ENCODE results near the gene KPNA6. TPM values are rescaled to one million over a fixed set of nuclear protein-coding genes. Genes with fewer than 3 reads are reported as not detected.
A peak's percentile ranks its signal among the peaks of the same experiment; 100 is the strongest.

KPNA6 gene
- total RNA-seq, 1 experiment from 2014 or later = 40.0 TPM

DNA sequence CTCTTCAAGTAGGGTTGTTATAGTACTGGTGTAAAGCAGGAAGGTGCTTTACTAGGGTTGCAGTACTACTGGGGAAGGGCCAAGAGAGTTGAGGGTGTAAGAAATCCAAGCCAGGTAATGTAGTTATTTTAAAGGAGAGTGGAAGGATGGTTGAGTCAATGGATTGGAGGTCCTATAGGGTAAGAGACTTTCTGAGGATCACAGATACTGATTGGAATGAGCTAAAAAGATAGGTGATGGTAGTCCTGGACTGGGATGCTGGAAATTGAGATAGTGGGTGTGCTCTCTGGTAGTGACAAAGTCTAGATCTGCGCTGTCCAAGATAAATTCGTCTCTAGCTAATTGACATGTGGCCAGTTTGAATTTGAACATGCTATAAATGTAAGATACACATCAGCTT lies 78.6 kb downstream of the KPNA6 start:
- no peak for DNase-seq (ENCODE audit: low read depth)

DNA sequence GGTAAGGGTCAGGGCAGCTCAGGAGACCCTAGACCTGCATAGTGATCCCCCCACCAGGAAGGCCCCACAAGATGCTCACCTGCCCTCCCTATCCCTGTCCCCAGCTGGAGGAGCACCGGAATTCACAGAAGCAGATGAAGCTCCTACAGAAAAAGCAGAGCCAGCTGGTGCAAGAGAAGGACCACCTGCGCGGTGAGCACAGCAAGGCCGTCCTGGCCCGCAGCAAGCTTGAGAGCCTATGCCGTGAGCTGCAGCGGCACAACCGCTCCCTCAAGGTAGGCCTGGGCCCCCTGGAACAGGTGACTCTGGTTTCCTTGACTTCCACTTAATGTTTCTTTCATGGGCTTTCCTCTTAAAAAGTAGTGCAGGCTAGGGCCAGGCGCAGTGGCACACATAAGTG lies 80.0 kb downstream of the KPNA6 start:
- no peak for DNase-seq (ENCODE audit: low read depth)

DNA sequence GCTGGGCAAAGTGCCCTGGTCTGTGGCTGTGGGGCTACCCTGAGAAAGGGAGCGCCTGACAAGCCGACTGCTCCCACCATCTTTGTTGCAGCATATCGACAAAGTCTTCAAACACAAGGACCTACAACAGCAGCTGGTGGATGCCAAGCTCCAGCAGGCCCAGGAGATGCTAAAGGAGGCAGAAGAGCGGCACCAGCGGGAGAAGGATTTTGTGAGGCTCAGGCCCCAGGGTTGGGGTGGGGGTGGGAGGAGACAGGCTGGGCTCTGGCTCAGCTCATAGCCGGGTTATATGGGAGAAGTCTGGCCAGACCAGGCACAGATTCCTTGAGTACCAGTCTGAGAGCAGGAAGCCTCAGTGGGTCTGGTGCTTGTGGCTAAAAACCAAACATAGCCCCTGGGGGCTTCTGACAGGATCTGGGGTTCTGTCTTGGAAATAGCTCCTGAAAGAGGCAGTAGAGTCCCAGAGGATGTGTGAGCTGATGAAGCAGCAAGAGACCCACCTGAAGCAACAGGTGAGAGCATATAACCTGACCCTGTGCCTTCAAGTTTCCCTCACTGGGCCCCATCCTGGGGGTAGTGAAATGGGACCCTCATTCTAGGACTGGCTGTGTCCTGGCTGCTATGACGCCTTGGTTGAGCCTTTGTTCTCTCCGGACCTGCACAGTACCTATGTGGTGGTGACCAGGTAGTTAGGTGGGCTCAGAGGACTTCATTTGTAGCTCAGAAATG lies 84.5 kb downstream of the KPNA6 start:
- DNase-seq (ENCODE audit: low read depth) = no peak

DNA sequence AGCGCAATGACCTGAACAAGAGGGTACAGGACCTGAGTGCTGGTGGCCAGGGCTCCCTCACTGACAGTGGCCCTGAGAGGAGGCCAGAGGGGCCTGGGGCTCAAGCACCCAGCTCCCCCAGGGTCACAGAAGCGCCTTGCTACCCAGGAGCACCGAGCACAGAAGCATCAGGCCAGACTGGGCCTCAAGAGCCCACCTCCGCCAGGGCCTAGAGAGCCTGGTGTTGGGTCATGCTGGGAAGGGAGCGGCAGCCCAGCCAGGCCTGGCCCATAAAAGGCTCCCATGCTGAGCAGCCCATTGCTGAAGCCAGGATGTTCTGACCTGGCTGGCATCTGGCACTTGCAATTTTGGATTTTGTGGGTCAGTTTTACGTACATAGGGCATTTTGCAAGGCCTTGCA lies 87.1 kb downstream of the KPNA6 start:
- DNase-seq (ENCODE audit: low read depth) = no peak

DNA sequence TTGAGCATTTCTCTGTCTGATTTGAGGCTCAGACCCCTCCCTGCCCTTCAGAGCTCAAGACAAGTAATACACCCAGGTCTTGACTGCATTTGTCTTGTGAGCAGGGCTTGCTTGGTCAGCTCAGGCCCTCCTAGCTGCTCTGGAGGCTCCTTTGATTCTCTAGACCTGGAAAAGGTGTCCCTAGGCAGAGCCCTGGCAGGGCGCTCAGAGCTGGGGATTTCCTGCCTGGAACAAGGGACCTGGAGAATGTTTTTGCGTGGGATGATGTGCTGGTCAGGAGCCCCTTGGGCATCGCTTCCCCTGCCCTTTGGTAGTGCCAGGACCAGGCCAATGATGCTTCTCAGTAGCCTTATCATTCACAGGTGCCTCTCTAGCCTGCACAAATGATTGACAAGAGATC lies 87.7 kb downstream of the KPNA6 start:
- DNase-seq (ENCODE audit: low read depth) = no peak

DNA sequence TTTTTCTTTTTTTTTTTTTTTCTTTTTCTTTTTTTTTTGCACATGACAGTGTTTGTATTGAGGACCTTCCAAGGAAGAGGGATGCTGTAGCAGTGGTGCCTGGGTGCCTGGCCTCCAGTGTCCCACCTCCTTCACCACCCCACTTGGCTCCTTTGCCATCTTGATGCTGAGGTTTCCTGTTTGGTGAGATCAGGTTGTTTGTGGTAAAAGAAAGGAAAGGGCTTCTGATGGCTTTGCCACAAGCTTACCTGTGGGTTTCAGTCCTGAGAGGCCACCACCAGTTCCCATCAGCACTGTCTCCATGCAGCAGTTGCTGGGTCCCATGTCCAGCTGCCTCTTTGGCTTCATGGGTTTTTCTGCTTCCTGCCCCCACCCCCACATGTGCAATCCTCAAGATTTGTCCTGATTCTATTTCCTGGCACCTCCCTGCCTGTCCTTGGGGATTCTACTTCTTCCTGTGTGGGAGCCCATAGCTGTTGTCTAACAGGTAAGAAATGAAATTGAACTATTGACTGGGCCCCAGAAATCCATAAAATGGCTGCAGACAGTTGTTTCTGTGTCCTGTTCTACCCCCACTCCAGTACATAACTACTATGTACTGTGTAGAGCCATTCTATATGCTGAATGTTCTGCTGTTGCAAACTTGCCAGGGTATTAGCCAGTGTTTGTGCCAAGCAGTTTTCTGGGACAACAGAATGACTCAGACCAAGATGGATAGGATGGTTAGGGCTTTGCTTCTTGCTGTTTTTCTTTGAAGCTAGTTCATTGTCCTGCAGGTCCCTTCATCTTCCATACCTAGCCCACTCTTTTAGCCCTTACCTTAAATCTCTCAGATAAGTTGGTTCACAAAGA lies 88.3 kb downstream of the KPNA6 start:
- DNase-seq (ENCODE audit: low read depth) = no peak

DNA sequence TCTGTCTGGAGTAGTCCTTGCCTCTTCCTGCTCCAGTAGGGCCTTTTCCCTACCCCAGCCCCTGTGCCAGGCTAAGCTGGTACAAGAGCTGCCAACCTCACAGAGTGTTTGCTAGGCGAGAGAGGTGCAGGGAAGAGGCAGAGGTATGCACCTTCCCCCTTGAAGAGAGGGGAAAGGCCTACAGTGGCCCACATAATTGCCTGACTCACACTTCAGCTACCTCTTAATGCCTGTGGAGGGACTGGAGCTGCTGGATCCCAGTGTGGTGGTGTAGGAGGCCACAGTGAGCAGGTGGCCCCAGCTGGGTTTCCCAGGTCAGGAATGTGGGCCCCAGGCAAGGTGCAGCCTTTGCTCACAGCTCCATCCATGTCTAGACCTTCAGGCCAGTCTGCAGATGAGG lies 89.2 kb downstream of the KPNA6 start:
- DNase-seq (ENCODE audit: low read depth) = no peak

DNA sequence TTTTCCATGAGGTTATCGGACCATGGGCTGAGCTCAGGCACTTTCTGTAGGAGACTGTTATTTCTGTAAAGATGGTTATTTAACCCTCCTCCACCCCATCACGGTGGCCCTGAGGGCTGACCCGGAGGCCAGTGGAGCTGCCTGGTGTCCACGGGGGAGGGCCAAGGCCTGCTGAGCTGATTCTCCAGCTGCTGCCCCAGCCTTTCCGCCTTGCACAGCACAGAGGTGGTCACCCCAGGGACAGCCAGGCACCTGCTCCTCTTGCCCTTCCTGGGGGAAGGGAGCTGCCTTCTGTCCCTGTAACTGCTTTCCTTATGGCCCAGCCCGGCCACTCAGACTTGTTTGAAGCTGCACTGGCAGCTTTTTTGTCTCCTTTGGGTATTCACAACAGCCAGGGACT lies 90.0 kb downstream of the KPNA6 start:
- no peak for DNase-seq (ENCODE audit: low read depth)

DNA sequence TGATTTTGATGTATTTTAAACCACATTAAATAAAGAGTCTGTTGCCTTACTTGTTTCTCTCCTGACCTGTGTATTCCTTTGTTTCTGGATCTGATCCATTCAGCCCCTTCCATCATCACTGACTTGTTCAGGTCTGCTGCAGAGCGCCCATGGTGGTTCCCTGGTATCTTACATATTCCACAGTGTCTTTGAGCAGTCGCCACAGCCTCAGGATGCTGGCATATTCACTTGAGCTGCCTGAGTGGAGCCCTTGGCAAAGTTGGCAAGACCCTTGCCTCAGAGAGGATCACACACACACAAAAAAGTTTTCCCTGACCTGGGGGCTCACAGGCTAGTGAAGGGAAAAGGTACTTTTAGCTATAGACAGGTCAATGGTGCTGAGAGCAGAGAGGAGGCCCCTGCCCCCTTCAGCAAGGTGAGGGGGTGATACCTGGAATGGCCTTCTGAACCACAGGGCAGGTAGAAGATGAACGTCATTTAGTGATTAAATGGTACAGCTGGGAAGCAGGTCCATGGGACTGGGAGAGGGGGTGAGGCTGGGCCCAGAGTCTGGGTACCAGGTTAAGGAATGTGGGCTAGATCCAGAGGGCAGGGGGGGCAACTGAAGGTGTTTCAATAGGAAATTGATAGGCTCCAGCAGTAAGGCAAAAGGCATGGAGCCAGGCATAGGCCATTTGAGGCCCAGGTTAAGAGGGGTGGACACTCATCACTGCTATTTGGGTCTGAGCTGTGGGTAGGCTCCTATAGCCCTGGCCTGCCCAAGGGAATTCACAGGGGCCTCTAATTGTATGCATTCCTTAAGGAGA lies 90.6 kb downstream of the KPNA6 start:
- DNase-seq (ENCODE audit: low read depth) = no peak

DNA sequence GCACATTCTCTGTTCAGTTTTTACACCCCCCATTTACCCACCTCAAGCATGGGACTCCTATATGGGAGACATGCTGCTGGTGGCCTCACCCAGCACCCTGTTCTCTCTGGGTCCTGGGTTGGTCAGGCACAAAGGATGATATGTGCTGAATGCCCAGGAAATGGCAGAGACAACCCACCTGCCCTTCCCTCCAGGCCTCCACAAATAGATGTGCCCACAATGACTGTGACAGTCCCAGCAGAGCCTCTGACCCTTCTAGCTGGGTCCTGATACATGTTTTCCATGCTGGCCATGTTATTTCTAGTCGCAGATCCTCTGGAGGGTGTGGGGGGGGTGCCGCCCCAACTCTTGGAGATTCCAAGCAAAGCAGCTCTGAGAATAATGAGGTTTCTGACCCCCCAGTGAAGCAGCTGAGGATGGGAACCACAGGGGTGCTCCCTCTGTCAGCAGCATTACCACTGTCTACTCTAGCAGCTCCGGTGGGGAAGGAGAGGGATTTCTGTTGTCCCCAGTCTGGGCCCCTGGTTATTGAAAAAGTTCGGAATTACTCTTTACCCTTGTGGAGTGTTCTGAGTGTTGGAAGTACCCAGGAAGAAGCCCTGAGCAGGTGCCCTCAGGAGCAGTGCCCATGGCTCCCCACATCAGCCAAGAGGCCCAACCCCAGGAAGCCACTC lies 91.3 kb downstream of the KPNA6 start:
- DNase-seq (ENCODE audit: low read depth) = no peak

DNA sequence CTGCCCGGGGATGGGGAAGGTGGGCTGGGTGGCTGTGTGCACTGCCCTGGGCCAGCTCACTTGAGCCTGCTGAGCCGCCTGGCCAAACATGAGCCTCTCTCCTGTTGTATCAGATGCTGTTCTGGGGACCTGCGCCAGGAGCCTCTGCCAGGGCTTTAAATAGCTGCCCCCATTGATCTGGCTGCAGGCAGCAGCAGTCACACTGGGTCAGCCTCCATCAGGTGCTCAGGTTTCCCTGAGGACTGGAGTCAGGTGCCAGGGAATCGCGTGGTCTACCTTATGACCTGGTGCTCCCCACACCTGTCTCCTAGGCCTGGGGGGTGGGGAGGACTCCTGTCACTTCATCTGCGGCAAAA lies 91.8 kb downstream of the KPNA6 start:
- DNase-seq (ENCODE audit: low read depth) = no peak

DNA sequence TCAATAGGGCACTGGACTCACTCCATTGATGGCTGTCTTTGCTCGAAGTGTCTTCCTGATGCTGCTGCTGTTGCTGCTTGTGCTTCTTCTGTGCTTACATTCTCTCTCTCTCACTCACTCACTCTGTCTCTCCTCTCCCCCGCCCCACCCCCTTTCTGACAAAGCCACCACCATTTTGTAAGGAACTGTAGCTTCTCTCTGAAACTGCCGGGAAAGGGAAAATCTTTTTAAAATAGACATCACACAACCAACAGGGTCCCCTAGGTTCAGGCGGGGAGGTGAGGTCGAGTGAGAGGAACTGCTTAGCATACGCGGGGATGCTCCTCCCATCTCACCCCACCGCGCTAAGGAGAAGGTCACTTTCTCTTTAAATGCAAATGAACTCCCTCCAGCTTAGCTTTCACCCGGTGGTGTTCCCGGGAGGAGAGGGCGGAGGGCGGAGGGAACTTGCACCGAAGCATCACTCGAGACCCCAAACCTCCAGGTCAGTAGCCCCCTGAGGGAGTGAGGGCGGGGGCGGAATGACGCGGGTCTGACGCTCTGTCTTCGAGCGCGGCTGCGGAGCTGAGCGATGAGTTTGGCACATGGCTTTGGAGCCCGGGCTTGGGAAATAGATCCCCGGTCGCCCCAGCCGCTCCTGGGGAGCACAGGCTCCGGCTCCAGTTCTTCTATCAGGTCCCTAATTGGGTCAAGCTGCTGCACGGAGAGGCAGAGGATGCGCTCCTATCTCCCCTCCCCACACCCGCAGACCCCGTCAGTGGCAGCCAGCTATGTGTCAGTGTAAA lies 92.6 kb downstream of the KPNA6 start, which contains the start of gene CCDC28B:
TSS of gene CCDC28B (plus strand) at position 370 of the 785 bp plus-strand sequence. CDS start 1,341 bp downstream, outside the sequence.
- peak; percentile 61 for DNase-seq (ENCODE audit: low read depth)

DNA sequence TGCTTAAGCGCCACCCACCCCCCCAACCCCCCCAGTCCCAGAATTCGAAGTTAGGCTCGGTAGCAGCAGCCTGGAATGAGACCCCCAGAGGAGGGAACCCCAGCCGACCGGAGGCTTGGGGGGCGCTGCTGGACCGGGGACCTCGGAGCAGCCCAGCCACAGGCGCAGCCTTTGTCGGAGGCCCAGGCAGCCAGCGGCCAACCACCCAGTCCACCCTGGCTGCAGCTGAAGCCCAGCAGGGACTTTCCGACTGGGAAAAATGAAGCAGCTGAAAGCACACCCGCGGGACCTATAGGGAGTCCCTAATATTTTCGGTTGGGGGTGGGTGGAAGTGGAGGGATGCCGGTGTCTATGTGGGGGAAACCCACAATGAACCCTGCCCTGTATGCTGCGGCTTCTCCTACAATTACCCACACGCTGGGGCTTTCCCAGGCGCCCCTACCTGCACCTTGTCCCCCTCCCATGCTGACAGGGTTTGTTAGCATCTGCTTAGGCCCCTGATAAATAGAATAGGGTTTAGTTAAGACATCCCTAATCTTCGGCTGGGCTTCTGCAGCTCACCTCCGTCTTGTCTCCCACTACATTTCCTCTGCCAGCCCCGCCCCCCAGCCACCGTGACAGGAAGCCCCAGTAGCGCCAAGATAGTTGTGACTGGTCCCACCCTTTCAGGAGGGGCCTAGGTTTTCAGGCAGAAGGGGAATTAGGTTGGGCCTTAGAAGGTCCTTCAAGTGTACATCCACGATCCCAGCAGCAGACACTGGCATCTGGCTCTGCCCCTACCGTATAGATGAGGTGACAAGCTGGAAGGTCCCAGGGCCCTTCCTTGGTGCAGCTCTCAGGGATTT lies 93.4 kb downstream of the KPNA6 start:
- DNase-seq (ENCODE audit: low read depth) = peak; percentile 41

DNA sequence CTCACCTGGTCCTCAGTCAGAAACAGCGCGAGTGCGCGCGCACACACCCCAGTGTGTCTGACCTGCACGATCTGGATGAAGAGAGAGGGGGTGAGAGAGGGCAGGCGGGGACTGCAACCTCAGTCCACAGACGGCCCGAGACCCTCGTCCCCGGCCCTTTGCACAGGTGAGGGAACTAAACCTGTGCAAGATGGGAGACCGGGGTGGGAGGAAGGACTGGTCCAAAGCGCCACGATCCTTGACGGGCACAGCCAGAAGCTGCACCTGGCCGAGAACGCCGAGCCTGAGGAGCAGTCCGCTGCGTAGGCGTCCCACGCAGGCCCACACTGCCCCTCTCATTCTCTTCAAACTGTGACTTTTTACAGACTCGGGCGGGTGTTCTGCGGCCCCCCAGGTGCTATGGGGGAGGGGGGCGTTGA lies 97.1 kb downstream of the KPNA6 start:
- no peak for DNase-seq (ENCODE audit: low read depth)

DNA sequence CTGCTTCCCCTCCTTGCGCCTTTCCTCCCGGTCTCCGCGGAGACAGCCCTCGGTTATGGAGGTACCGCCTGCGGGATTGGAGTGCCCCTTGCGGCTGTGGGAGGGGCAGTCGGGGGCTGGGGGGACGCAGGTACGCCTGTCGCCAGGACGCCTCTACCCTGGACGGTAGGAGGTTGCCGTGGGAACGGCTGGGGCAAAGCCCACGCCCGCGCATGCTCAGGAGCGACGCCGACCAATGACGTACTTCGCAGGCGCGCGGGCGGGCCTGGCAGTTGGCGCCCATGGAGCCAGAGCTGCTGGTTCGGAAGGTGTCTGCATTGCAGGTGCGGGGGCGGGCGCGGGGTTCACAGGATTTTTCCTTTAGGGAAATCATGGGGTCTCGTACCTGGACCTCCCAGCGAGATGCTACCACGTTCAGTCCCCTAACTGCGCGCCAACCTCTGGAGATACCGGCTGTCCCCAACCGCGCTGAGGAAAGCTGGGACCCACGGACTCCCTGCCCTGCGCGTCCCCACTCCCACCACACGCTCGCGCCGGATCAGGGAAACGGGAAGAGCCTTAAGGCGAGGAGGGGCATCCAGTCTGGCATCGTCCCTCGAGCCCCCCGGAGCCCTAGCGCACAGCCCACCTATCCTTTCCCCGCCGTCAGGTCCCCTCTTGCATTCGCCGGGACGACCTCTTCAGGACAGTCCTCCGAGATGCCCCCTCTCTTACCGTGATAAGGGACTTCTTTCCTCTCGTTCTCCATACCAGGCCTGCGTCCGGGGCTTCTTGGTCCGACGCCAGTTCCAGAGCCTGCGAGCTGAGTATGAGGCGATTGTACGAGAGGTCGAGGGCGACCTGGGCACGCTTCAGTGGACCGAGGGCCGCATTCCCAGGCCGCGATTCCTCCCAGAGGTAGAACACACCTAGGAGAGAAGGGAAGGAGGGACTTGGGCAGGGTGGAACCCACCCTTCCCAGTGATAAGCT lies 97.8 kb downstream of the KPNA6 start, which contains the start of gene IQCC:
TSS of gene IQCC (plus strand) at position 271 of the 970 bp plus-strand sequence. CDS start at position 282, 11 bp downstream.
- peak; percentile 73 for DNase-seq (ENCODE audit: low read depth)

DNA sequence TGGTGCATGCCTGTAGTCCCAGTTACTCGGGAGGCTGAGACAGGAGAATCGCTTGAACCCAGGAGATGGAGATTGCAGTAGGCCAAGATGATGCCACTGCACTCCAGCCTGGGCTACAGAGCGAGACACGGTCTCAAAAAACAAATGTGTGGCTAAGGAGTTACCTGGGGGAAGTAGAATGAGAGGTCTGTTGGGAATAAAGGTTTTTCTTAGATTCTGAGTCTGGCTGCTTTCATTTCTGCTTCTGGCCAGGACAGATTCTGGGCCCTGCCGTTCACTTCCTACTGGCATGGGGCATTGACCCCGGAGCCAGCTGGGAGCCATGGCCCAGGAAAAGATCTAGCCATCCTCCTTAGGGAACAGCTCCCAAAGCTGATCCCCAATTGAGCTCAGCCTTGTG lies 100.6 kb downstream of the KPNA6 start:
- DNase-seq (ENCODE audit: low read depth) = no peak

DNA sequence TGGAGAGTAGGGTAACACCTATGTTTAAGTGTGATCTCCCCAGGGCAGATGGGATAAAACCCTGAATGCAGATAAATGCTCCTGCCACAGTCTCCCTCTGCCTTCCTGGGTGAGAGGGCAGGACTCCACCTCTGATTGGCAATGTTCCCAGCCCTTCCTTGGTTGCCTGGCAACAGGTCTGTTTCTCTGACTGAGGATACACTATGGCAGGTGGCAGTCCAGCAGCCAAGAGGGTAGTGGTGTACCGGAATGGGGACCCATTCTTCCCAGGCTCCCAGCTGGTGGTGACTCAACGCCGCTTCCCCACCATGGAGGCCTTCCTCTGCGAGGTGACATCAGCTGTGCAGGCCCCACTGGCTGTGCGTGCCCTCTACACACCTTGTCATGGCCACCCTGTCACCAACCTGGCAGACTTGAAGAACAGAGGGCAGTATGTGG lies 101.1 kb downstream of the KPNA6 start, which contains the start of gene DCDC2B:
TSS of gene DCDC2B (plus strand) at position 199 of the 438 bp plus-strand sequence. CDS start at position 204, 5 bp downstream.
- peak; percentile 65 for DNase-seq (ENCODE audit: low read depth)
